PC-3 (cell line): ENCODE measurements around the gene HMCN2. TPM values are rescaled to one million over a fixed set of nuclear protein-coding genes. Genes with fewer than 3 reads are reported as not detected.
A peak's percentile ranks its signal among the peaks of the same experiment; 100 is the strongest.

ENCODE experiments used
- ATAC-seq: fragments of 200-7000 bp; cut with Tn5 transposase; 2 replicates; pipeline ENCODE4 v1.9.1; 2020; ENCODE audit warnings: mild to moderate bottlenecking, moderate library complexity
- BruUV-seq: library from RNA; stranded (reverse); fragments of 400-500 nt; replicated peaks from 2 replicates; lab custom pipeline; 2021; lab: Mats Ljungman, UMichigan
- CTCF ChIA-PET: fragments of 300-600 bp; sonication (Branson Sonifier 250); formaldehyde crosslinking; loops from one replicate; lab custom pipeline; 2022; ENCODE audit warnings: antibody characterized with exemption; lab: Charles Lee
- POLR2A ChIA-PET: fragments of 300-600 bp; sonication (Branson Sonifier 250); formaldehyde crosslinking; loops from one replicate; lab custom pipeline; 2022; ENCODE audit warnings: antibody characterized with exemption; ENCODE audit not compliant: unreplicated experiment; lab: Charles Lee
- DNase-seq: peaks from one replicate; pipeline ENCODE4 v3.0.0-alpha.2; 2015
- H2AFZ ChIP-seq: fragments of 300-600 bp; sonication (generic); 2 replicates; pipeline ENCODE4 v1.6.0; 2016; ENCODE audit warnings: antibody characterized with exemption, low read length
- H3F3A ChIP-seq: fragments of 300-600 bp; sonication (generic); one replicate; pipeline ENCODE4 v1.6.0; 2017; ENCODE audit warnings: antibody characterized with exemption, low read length, control low read depth, mild to moderate bottlenecking; ENCODE audit not compliant: unreplicated experiment
- H3K27ac ChIP-seq: fragments of 300-600 bp; sonication (generic); 2 replicates; pipeline ENCODE4 v1.5.1; 2016; ENCODE audit warnings: mild to moderate bottlenecking, low read length
- H3K27me3 ChIP-seq: fragments of 300-600 bp; sonication (generic); 2 replicates; pipeline ENCODE4 v1.6.1; 2016; ENCODE audit warnings: low read length, mixed read lengths
- H3K36me3 ChIP-seq: fragments of 300-600 bp; sonication (generic); 2 replicates; pipeline ENCODE4 v1.6.1; 2016; ENCODE audit warnings: low read depth, mixed run types, low read length, mixed read lengths
- H3K4me1 ChIP-seq: fragments of 300-600 bp; sonication (generic); 2 replicates; pipeline ENCODE4 v1.5.1; 2016; ENCODE audit warnings: low read length; ENCODE audit not compliant: insufficient read depth
- H3K4me2 ChIP-seq: fragments of 300-600 bp; sonication (generic); 2 replicates; pipeline ENCODE4 v1.6.0; 2016; ENCODE audit warnings: low read length
- H3K4me3 ChIP-seq: fragments of 300-600 bp; sonication (generic); 2 replicates; pipeline ENCODE4 v1.5.1; 2016; ENCODE audit warnings: mild to moderate bottlenecking, low read length, mixed read lengths
- H3K79me2 ChIP-seq: fragments of 300-600 bp; sonication (generic); 2 replicates; pipeline ENCODE4 v1.6.1; 2017; ENCODE audit warnings: low read length, mixed read lengths
- H3K9ac ChIP-seq: fragments of 300-600 bp; sonication (generic); 2 replicates; pipeline ENCODE4 v1.6.0; 2016; ENCODE audit warnings: mild to moderate bottlenecking, low read length
- H3K9me2 ChIP-seq: fragments of 300-600 bp; sonication (generic); replicated peaks from 2 replicates; pipeline ENCODE4 v1.6.1; 2016; ENCODE audit warnings: mixed run types, low read length, mixed read lengths
- H3K9me3 ChIP-seq: fragments of 300-600 bp; sonication (generic); 2 replicates; pipeline ENCODE4 v1.6.1; 2016; ENCODE audit warnings: low read length, mixed read lengths
- H4K20me1 ChIP-seq: fragments of 300-600 bp; sonication (generic); 2 replicates; pipeline ENCODE4 v1.6.1; 2016; ENCODE audit warnings: low read length, mixed read lengths
- CTCF ChIP-seq: fragments of 300-600 bp; sonication (generic); conservative IDR thresholded peaks from 2 replicates; pipeline ENCODE4 v1.5.1; 2017; ENCODE audit warnings: antibody characterized with exemption, low read depth, mild to moderate bottlenecking, low read length
- EZH2 ChIP-seq: fragments of 300-600 bp; sonication (generic); IDR thresholded peaks from one replicate; pipeline ENCODE4 v1.6.1; 2017; ENCODE audit warnings: antibody characterized with exemption, mild to moderate bottlenecking, low read length; ENCODE audit not compliant: unreplicated experiment
- EZH2phosphoT487 ChIP-seq: fragments of 300-600 bp; sonication (generic); IDR thresholded peaks from 2 replicates; pipeline ENCODE4 v1.6.1; 2018; ENCODE audit warnings: mild to moderate bottlenecking, antibody characterized with exemption, low read length, borderline replicate concordance
- intact Hi-C: fragments of 100-400 bp; cut with micrococcal nuclease; formaldehyde crosslinking; loops from 2 replicates; pipeline ENCODE4 v1.9.0; 2023
- total RNA-seq: library from RNA; depleted of rRNA; stranded (reverse); fragments of >200 nt; gene quantifications from 2 replicates; pipeline ENCODE4 v1.2.3, GENCODE V29; 2014

Gene HMCN2
- total RNA-seq, 1 experiment from 2014 or later: 0.11 TPM

GRCh38 chr9:130343445-130343918 lies 77.9 kb downstream of the HMCN2 start:
- H3K27me3 ChIP-seq: no peaks in the 10 kb centered on the region
- DNase-seq: no peak
- no peaks in the 10 kb centered on the region for H3K79me2 ChIP-seq
- no peaks in the 10 kb centered on the region for H4K20me1 ChIP-seq
- H3K9me3 ChIP-seq: no peaks in the 10 kb centered on the region
- no peak overlapping the region for H3K4me2 ChIP-seq
- no peaks in the 10 kb centered on the region for H3F3A ChIP-seq
- BruUV-seq: no TSS peak
- no peak overlapping the region for H3K27ac ChIP-seq
- H2AFZ ChIP-seq: no peak overlapping the region
- H3K9ac ChIP-seq: no peak overlapping the region
- POLR2A ChIA-PET: no interaction called here
- intact Hi-C loops: no loop called here
- TF ChIP-seq EZH2phosphoT487 (no peak), EZH2 (no peak), CTCF (peak; percentile 71)
- no peak overlapping the region for H3K4me3 ChIP-seq
- H3K9me2 ChIP-seq: no peaks in the 10 kb centered on the region
- CTCF ChIA-PET: no interaction called here
- ATAC-seq: no peak
- H3K36me3 ChIP-seq: no peaks in the 10 kb centered on the region
- H3K4me1 ChIP-seq: no peaks in the 10 kb centered on the region

GRCh38 chr9:130344366-130344765 lies 78.8 kb downstream of the HMCN2 start:
- no peak for ATAC-seq
- no peaks in the 10 kb centered on the region for H3K27me3 ChIP-seq
- no peak for TF ChIP-seq EZH2phosphoT487
- TF ChIP-seq EZH2: no peak
- TF ChIP-seq CTCF: no peak
- H3K36me3 ChIP-seq: no peaks in the 10 kb centered on the region
- POLR2A ChIA-PET: no interaction called here
- no peaks in the 10 kb centered on the region for H4K20me1 ChIP-seq
- CTCF ChIA-PET: no interaction called here
- no TSS peak for BruUV-seq
- H3K9ac ChIP-seq: no peak overlapping the region
- H2AFZ ChIP-seq: no peak overlapping the region
- H3K4me3 ChIP-seq: no peak overlapping the region
- intact Hi-C loops: no loop called here
- H3K9me3 ChIP-seq: no peaks in the 10 kb centered on the region
- no peak overlapping the region for H3K4me2 ChIP-seq
- no peaks in the 10 kb centered on the region for H3K4me1 ChIP-seq
- no peaks in the 10 kb centered on the region for H3F3A ChIP-seq
- DNase-seq: no peak
- no peak overlapping the region for H3K27ac ChIP-seq
- H3K9me2 ChIP-seq: no peaks in the 10 kb centered on the region
- H3K79me2 ChIP-seq: no peaks in the 10 kb centered on the region

- POLR2A ChIA-PET: no interaction called here
- DNase-seq (no peak), ATAC-seq (no peak)
- intact Hi-C loops: no loop called here
- H3K4me3 ChIP-seq: no peak overlapping the region
- no peak for TF ChIP-seq EZH2
- TF ChIP-seq EZH2phosphoT487: no peak
- TF ChIP-seq CTCF: no peak
- no peak overlapping the region for H2AFZ ChIP-seq
- no peaks in the 10 kb centered on the region for H3K36me3 ChIP-seq
- BruUV-seq: no TSS peak
- no peaks in the 10 kb centered on the region for H3K79me2 ChIP-seq
- no peak overlapping the region for H3K4me2 ChIP-seq
- no peaks in the 10 kb centered on the region for H3K9me3 ChIP-seq
- no peaks in the 10 kb centered on the region for H3F3A ChIP-seq
- no peaks in the 10 kb centered on the region for H3K27me3 ChIP-seq
- CTCF ChIA-PET: no interaction called here
- H3K9me2 ChIP-seq: no peaks in the 10 kb centered on the region
- no peak overlapping the region for H3K27ac ChIP-seq
- H3K9ac ChIP-seq: no peak overlapping the region
- no peaks in the 10 kb centered on the region for H3K4me1 ChIP-seq
- H4K20me1 ChIP-seq: no peaks in the 10 kb centered on the region
Observed at GRCh38 chr9:130345009-130345896, 79.7 kb downstream of the HMCN2 start.
